ENCODE results near the gene RTP2. TPM values are rescaled to one million over a fixed set of nuclear protein-coding genes. Genes with fewer than 3 reads are reported as not detected.

The RTP2 gene
- total RNA-seq, 4 donors from 2014 or later: not detected

DNA sequence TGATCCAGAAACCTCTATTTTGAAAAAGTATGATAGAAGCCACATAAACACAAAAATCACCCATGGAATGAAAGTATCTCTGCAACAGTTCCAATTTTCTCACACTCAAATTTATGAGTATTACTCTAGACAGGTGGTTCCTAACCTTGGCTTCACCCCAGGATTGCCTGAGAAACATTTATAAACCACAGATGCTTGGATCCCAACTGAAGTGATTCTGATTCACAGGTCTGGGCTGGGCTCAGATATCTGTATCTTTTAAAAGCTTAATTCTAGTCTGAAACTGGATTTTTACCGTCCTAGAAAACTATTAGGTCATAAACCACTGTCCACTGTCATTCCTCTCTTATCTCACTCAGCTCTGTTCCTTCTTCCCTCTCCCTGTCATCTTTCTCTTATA is 24.8 kb downstream of the RTP2 start:
- no peak overlapping the region for H3K27ac ChIP-seq
- H3K4me3 ChIP-seq: no peak overlapping the region
- H3K4me1 ChIP-seq: peaks cover 3 to 10% (median 3%) of the 10 kb centered on the region in 3 donors
- no peaks in the 10 kb centered on the region for H3K36me3 ChIP-seq
- H3K9me3 ChIP-seq: no peaks in the 10 kb centered on the region
- H3K27me3 ChIP-seq: peaks cover 18% of the 10 kb centered on the region
- ATAC-seq: no peak
- TF ChIP-seq POLR2AphosphoS5 (IDR thresholded peaks at IDR 0.05) (no peak), EP300 (IDR thresholded peaks at IDR 0.05) (no peak), POLR2A (IDR thresholded peaks at IDR 0.05) (no peak)
- TF ChIP-seq, protein P1, sequence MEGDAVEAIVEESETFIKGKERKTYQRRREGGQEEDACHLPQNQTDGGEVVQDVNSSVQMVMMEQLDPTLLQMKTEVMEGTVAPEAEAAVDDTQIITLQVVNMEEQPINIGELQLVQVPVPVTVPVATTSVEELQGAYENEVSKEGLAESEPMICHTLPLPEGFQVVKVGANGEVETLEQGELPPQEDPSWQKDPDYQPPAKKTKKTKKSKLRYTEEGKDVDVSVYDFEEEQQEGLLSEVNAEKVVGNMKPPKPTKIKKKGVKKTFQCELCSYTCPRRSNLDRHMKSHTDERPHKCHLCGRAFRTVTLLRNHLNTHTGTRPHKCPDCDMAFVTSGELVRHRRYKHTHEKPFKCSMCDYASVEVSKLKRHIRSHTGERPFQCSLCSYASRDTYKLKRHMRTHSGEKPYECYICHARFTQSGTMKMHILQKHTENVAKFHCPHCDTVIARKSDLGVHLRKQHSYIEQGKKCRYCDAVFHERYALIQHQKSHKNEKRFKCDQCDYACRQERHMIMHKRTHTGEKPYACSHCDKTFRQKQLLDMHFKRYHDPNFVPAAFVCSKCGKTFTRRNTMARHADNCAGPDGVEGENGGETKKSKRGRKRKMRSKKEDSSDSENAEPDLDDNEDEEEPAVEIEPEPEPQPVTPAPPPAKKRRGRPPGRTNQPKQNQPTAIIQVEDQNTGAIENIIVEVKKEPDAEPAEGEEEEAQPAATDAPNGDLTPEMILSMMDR (IDR thresholded peaks at IDR 0.05): no peak
- 31 to 43% methylated on average over 1 of the region's 1 CpG for WGBS, 2 donors (ENCODE audit: low coverage in 1 of 2)

DNA sequence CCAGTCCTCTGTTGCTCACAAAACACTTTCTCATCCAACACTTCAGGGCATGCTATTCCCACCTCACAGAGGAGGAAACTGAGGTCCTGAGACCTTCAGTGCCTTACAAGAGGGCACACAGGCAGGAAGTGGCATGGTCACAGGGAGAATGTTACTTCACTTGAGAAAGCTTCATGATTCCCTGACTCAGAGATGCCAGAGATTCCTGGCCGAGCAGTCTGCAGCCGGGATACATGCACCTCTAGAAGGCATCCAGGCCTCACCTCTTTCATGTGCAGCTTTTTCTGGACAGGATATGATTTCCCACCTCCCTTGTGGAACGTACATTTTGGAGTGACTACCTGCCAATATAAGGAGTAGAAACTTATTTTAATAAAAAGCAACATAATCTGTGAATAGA is 29.3 kb downstream of the RTP2 start:
- no peak overlapping the region for H3K27ac ChIP-seq
- 64 to 93% methylated on average over 3 of the region's 3 CpGs for WGBS, 2 donors (ENCODE audit: low coverage in 1 of 2)
- TF ChIP-seq EP300 (IDR thresholded peaks at IDR 0.05) (no peak), POLR2A (IDR thresholded peaks at IDR 0.05) (no peak), POLR2AphosphoS5 (IDR thresholded peaks at IDR 0.05) (no peak)
- TF ChIP-seq, protein P1 (IDR thresholded peaks at IDR 0.05): no peak
- H3K4me3 ChIP-seq: no peak overlapping the region
- H3K27me3 ChIP-seq: peaks cover 64% of the 10 kb centered on the region
- H3K36me3 ChIP-seq: no peaks in the 10 kb centered on the region
- ATAC-seq: no peak
- H3K9me3 ChIP-seq: no peaks in the 10 kb centered on the region
- H3K4me1 ChIP-seq: no peaks in the 10 kb centered on the region

DNA sequence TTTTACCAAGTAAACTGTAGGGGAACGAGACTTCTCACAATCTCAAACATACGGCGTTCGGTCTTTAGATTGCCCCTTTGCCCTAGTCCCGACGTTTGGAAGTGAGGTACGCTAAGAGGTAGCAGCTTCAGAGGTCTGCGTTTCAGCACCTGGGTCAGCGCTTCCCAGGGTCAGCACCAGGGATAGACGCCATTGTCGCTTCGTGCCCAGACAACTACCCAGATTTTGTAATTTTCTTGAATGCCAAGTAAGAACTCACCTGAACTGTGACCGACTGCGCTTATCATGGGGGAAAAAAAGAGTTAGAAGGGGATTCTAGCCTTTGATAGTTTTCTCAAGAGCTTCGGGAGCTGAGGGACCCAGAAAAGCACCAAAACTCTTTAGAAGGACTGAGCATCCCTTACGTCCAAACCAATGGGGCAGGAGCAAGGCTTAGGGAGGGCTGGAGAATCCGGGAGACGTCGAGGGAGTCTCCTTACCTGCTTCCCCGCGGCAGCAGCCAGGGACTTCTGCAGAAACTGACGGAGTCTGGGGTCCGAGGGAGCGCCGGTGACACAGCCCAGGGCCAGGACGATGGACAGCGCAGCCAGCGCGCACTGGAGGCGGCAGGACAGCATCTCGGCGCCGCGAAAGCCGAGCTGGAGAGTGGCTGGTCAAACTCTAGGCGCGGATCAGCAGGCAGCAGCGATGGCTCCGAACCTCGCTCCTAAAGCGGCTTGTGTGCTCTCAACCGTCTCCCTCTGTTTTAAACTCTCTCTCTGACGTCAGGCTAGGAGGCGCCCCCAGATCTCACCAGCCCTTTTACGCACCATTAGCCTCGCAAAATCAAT is 32.5 kb downstream of the RTP2 start, which contains the start of gene SST:
SST (minus strand) TSS at position 720 of the 830 bp plus-strand sequence; CDS start at position 617, 103 bp downstream.
- no peaks in the 10 kb centered on the region for H3K9me3 ChIP-seq
- H3K36me3 ChIP-seq: no peaks in the 10 kb centered on the region
- ATAC-seq: no peak
- no peak within 1 kb of the TSS for H3K4me3 ChIP-seq
- H3K27me3 ChIP-seq: peaks cover 74% of the 10 kb centered on the region
- H3K4me1 ChIP-seq: no peaks in the 10 kb centered on the region
- WGBS, 2 donors (ENCODE audit: low coverage in 1 of 2): 5 to 7% methylated on average over 9 to 34 of the region's 46 CpGs
- TF ChIP-seq POLR2AphosphoS5 (IDR thresholded peaks at IDR 0.05) (no peak), POLR2A (IDR thresholded peaks at IDR 0.05) (no peak), EP300 (IDR thresholded peaks at IDR 0.05) (no peak)
- TF ChIP-seq, protein P1 (IDR thresholded peaks at IDR 0.05): no peak
- no peak within 1 kb of the TSS for H3K27ac ChIP-seq

DNA sequence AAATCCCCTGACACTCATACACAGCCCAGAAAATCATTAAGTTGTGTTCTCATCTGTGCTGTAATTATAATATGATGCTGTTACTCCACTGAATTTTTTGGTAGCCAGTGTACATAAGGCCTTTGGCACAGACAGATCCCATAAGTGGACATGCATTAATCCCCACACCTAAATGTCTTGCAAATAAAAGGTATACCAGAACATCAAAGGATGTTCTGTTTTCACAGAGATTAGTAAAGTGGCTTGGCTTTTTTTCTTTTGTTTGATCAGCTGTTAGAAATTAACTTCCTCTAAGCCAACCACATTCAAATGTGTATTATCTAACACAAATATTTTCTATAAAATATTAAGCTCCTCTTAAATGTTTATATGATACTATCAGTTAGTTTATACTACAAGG is 34.8 kb downstream of the RTP2 start:
- TF ChIP-seq EP300 (IDR thresholded peaks at IDR 0.05) (no peak), POLR2A (IDR thresholded peaks at IDR 0.05) (no peak), POLR2AphosphoS5 (IDR thresholded peaks at IDR 0.05) (no peak)
- TF ChIP-seq, protein P1 (IDR thresholded peaks at IDR 0.05): no peak
- Histone ChIP-seq H3K36me3 (no peaks in the 10 kb centered on the region), H3K27ac (no peak overlapping the region), H3K9me3 (no peaks in the 10 kb centered on the region), H3K4me1 (no peaks in the 10 kb centered on the region), H3K27me3 (peaks cover 55% of the 10 kb centered on the region), H3K4me3 (no peak overlapping the region)
- ATAC-seq: no peak

Data from gastroesophageal sphincter (tissue), 4 donors.